IPS-18a (cell line): Measurements from ENCODE around the gene PKD1.

Experiments used
- H3K27ac ChIP-seq: one replicate; pipeline ENCODE4 v1.5.1; 2013; ENCODE audit warnings: low read length
- H3K27me3 ChIP-seq: one replicate; pipeline ENCODE4 v1.6.1; 2013; ENCODE audit warnings: mild to moderate bottlenecking, low read length; ENCODE audit not compliant: control insufficient read depth, insufficient read depth
- H3K36me3 ChIP-seq: one replicate; pipeline ENCODE4 v1.6.1; 2013; ENCODE audit warnings: low read depth, low read length; ENCODE audit not compliant: control insufficient read depth
- H3K4me1 ChIP-seq: one replicate; pipeline ENCODE4 v1.6.1; 2013; ENCODE audit warnings: low read depth, low read length; ENCODE audit not compliant: control insufficient read depth
- H3K4me3 ChIP-seq: one replicate; pipeline ENCODE4 v1.5.1; 2013; ENCODE audit warnings: low read length
- H3K9ac ChIP-seq: one replicate; pipeline ENCODE4 v1.6.1; 2013; ENCODE audit warnings: mild to moderate bottlenecking, low read length, moderate library complexity
- H3K9me3 ChIP-seq: one replicate; pipeline ENCODE4 v1.6.1; 2013; ENCODE audit warnings: low read depth, low read length; ENCODE audit not compliant: control insufficient read depth

The PKD1 gene

GRCh38 chr16:2155977-2156848, 20.5 kb upstream of the PKD1 start:
- Histone ChIP-seq H3K27ac (peak overlapping the region; percentile 9), H3K4me3 (peak overlapping the region; percentile 98), H3K36me3 (peaks cover 20% of the 10 kb centered on the region), H3K9ac (peak overlapping the region; percentile 88), H3K4me1 (peaks cover 19% of the 10 kb centered on the region), H3K27me3 (no peaks in the 10 kb centered on the region), H3K9me3 (no peaks in the 10 kb centered on the region)

- Histone ChIP-seq H3K4me1 (peaks cover 22% of the 10 kb centered on the region), H3K27ac (peak within 1 kb of the TSS; percentile 83), H3K36me3 (peaks cover 20% of the 10 kb centered on the region), H3K4me3 (peak within 1 kb of the TSS; percentile 98), H3K9ac (peak within 1 kb of the TSS; percentile 95), H3K27me3 (no peaks in the 10 kb centered on the region), H3K9me3 (no peaks in the 10 kb centered on the region)
Measured at GRCh38 chr16:2155091-2155950, 19.6 kb upstream of the PKD1 start, which contains the start of gene TRAF7. TSS of gene TRAF7 (plus strand) at chr16:2155782. CDS start at chr16:2163921, 8,139 bp downstream.

GRCh38 chr16:2154533-2155090, 18.9 kb upstream of the PKD1 start:
- Histone ChIP-seq H3K9me3 (no peaks in the 10 kb centered on the region), H3K27me3 (no peaks in the 10 kb centered on the region), H3K4me3 (peak overlapping the region; percentile 91), H3K9ac (peak overlapping the region; percentile 95), H3K36me3 (peaks cover 20% of the 10 kb centered on the region), H3K27ac (peak overlapping the region; percentile 83), H3K4me1 (peaks cover 29% of the 10 kb centered on the region)

GRCh38 chr16:2152695-2153506, 17.2 kb upstream of the PKD1 start:
- H3K9me3 ChIP-seq, result no peaks in the 10 kb centered on the region
- no peaks in the 10 kb centered on the region for H3K27me3 ChIP-seq
- peaks cover 34% of the 10 kb centered on the region for H3K4me1 ChIP-seq
- H3K4me3 ChIP-seq, result peak overlapping the region; percentile 91
- H3K36me3 ChIP-seq, result peaks cover 20% of the 10 kb centered on the region
- no peak overlapping the region for H3K27ac ChIP-seq
- peak overlapping the region; percentile 95 for H3K9ac ChIP-seq

- peak overlapping the region; percentile 14 for H3K4me3 ChIP-seq
- H3K9me3 ChIP-seq, result no peaks in the 10 kb centered on the region
- H3K9ac ChIP-seq, result peak overlapping the region; percentile 18
- H3K36me3 ChIP-seq, result peaks cover 20% of the 10 kb centered on the region
- no peak overlapping the region for H3K27ac ChIP-seq
- H3K4me1 ChIP-seq, result peaks cover 28% of the 10 kb centered on the region
- no peaks in the 10 kb centered on the region for H3K27me3 ChIP-seq
Measured at GRCh38 chr16:2151188-2152091, 15.7 kb upstream of the PKD1 start.

GRCh38 chr16:2150418-2151187, 14.9 kb upstream of the PKD1 start:
- Histone ChIP-seq H3K27ac (peak overlapping the region; percentile 30), H3K27me3 (no peaks in the 10 kb centered on the region), H3K4me3 (peak overlapping the region; percentile 58), H3K9ac (peak overlapping the region; percentile 53), H3K4me1 (peaks cover 28% of the 10 kb centered on the region), H3K9me3 (no peaks in the 10 kb centered on the region), H3K36me3 (peaks cover 20% of the 10 kb centered on the region)

- peak overlapping the region; percentile 58 for H3K4me3 ChIP-seq
- no peaks in the 10 kb centered on the region for H3K9me3 ChIP-seq
- peak overlapping the region; percentile 53 for H3K9ac ChIP-seq
- H3K27ac ChIP-seq, result no peak overlapping the region
- H3K4me1 ChIP-seq, result peaks cover 28% of the 10 kb centered on the region
- no peaks in the 10 kb centered on the region for H3K27me3 ChIP-seq
- peaks cover 20% of the 10 kb centered on the region for H3K36me3 ChIP-seq
Measured at GRCh38 chr16:2149630-2150417, 14.1 kb upstream of the PKD1 start.

- no peak overlapping the region for H3K27ac ChIP-seq
- H3K9ac ChIP-seq, result peak overlapping the region; percentile 53
- peaks cover 28% of the 10 kb centered on the region for H3K4me1 ChIP-seq
Measured at GRCh38 chr16:2148714-2149629, 13.3 kb upstream of the PKD1 start.

More at GRCh38 chr16:2148714-2149629, 13.3 kb upstream of the PKD1 start:
- peak overlapping the region; percentile 58 for H3K4me3 ChIP-seq
- H3K9me3 ChIP-seq, result no peaks in the 10 kb centered on the region
- no peaks in the 10 kb centered on the region for H3K27me3 ChIP-seq
- peaks cover 14% of the 10 kb centered on the region for H3K36me3 ChIP-seq
